H1 (cell line): Measurements from ENCODE around the gene SPSB3. TPM values are rescaled to one million over a fixed set of nuclear protein-coding genes. Genes with fewer than 3 reads are reported as not detected.

Experiments
- CTCF ChIA-PET: fragments of 300-600 bp; sonication (Branson Sonifier 250); formaldehyde crosslinking; loops from one replicate; lab custom pipeline; 2021; ENCODE audit not compliant: partially characterized antibody; lab: Charles Lee
- POLR2A ChIA-PET: fragments of 300-600 bp; sonication (Branson Sonifier 250); formaldehyde crosslinking; loops from one replicate; lab custom pipeline; 2021; ENCODE audit warnings: inconsistent platforms; ENCODE audit not compliant: partially characterized antibody; lab: Charles Lee
- DNase-seq, 2 experiments: peaks; one replicate each; pipeline versions ENCODE4 v3.0.0 to v3.0.0-alpha.2; 2010 to 2022; ENCODE audit warnings: low spot score in 2 of 2, low read depth in 1 of 2, mixed read lengths in 1 of 2
- FAIRE-seq: peaks from 2 replicates; lab custom pipeline; 2011; peaks lifted over from hg19 to GRCh38; lab: Jason Lieb, UNC
- H2AFZ ChIP-seq: 2 replicates; pipeline ENCODE4 v1.8.1; 2012; ENCODE audit warnings: low read length, inconsistent platforms
- H2AK5ac ChIP-seq: 2 replicates; pipeline ENCODE4 v1.6.1; 2013; ENCODE audit warnings: low read depth, low read length
- H2BK120ac ChIP-seq: replicated peaks from 2 replicates; pipeline ENCODE3; 2013; ENCODE audit warnings: low read depth, low read length, inconsistent platforms
- H2BK12ac ChIP-seq: 2 replicates; pipeline ENCODE4 v1.6.1; 2013; ENCODE audit warnings: low read depth, low read length
- H2BK15ac ChIP-seq: 2 replicates; pipeline ENCODE4 v1.6.1; 2013; ENCODE audit warnings: low read length
- H2BK20ac ChIP-seq: 2 replicates; pipeline ENCODE4 v1.6.1; 2013; ENCODE audit warnings: low read length
- H2BK5ac ChIP-seq: 2 replicates; pipeline ENCODE4 v1.6.1; 2013; ENCODE audit warnings: low read depth, low read length
- H3K14ac ChIP-seq: 2 replicates; pipeline ENCODE4 v1.6.1; 2013; ENCODE audit warnings: inconsistent platforms; ENCODE audit not compliant: insufficient read length
- H3K18ac ChIP-seq: 2 replicates; pipeline ENCODE4 v1.6.1; 2013; ENCODE audit warnings: low read length; ENCODE audit errors: extremely low read depth
- H3K23ac ChIP-seq: 2 replicates; pipeline ENCODE4 v1.6.1; 2013; ENCODE audit warnings: inconsistent platforms; ENCODE audit not compliant: insufficient read length
- H3K23me2 ChIP-seq: 2 replicates; pipeline ENCODE4 v1.6.1; 2013; ENCODE audit warnings: low read depth, low read length
- H3K27ac ChIP-seq: 2 replicates; pipeline ENCODE4 v1.6.1; 2011; ENCODE audit warnings: low read depth, low read length, inconsistent platforms
- H3K27me3 ChIP-seq, 4 experiments: replicated peaks in 1 of 4; 1 replicate in 1 of 4; 2 replicates in 3 of 4; pipeline versions ENCODE4 v1.6.1 to v1.8.1; 2011 to 2013; ENCODE audit warnings: low read length in 3 of 4, mild to moderate bottlenecking in 3 of 4, inconsistent platforms in 2 of 4, mixed read lengths in 2 of 4, moderate library complexity in 1 of 4; ENCODE audit not compliant: control insufficient read depth in 3 of 4, insufficient read depth in 3 of 4; ENCODE audit errors: extremely low read depth in 1 of 4
- H3K36me3 ChIP-seq, 4 experiments: 2 replicates each; pipeline versions ENCODE4 v1.6.1 to v1.8.1; 2011 to 2013; ENCODE audit warnings: mild to moderate bottlenecking in 4 of 4, low read length in 3 of 4, moderate library complexity in 2 of 4, control low read depth in 1 of 4, inconsistent platforms in 1 of 4; ENCODE audit not compliant: insufficient read depth in 4 of 4, control insufficient read depth in 2 of 4
- H3K4ac ChIP-seq: replicated peaks from 2 replicates; pipeline ENCODE3; 2013; ENCODE audit warnings: low read length, low read depth, mixed read lengths, inconsistent platforms; ENCODE audit not compliant: insufficient read length
- H3K4me1 ChIP-seq, 4 experiments: replicated peaks in 1 of 4; 1 replicate in 1 of 4; 2 replicates in 3 of 4; pipeline versions ENCODE4 v1.6.1 to v1.8.1; 2011 to 2013; ENCODE audit warnings: low read length in 3 of 4, inconsistent platforms in 2 of 4, mixed read lengths in 1 of 4; ENCODE audit not compliant: insufficient read depth in 4 of 4, control insufficient read depth in 3 of 4
- H3K4me2 ChIP-seq, 2 experiments: 2 replicates each; pipeline versions ENCODE4 v1.6.1 to v1.8.1; 2011 to 2013; ENCODE audit warnings: low read depth in 2 of 2, low read length in 2 of 2, control low read depth in 1 of 2, inconsistent platforms in 1 of 2, mild to moderate bottlenecking in 1 of 2; ENCODE audit not compliant: insufficient read depth in 1 of 2
- H3K4me3 ChIP-seq, 4 experiments: fragments of 200-600, 300-600 bp in 1 of 4; sonication (generic), shearing (Covaris generic), sonication (Bioruptor Twin) in 1 of 4; 2 replicates each; pipeline versions ENCODE4 v1.5.1 to v1.8.1; 2011 to 2016; ENCODE audit warnings: low read length in 4 of 4, low read depth in 3 of 4, control low read depth in 2 of 4, inconsistent platforms in 2 of 4, mild to moderate bottlenecking in 2 of 4, mixed read lengths in 1 of 4, moderate library complexity in 1 of 4; ENCODE audit not compliant: insufficient read depth in 2 of 4; ENCODE audit errors: extremely low read depth in 1 of 4
- H3K56ac ChIP-seq: replicated peaks from 2 replicates; pipeline ENCODE3; 2013; ENCODE audit warnings: low read depth, mild to moderate bottlenecking, mixed read lengths, low read length, inconsistent platforms; ENCODE audit not compliant: insufficient read length
- H3K79me1 ChIP-seq: 2 replicates; pipeline ENCODE4 v1.6.1; 2013; ENCODE audit warnings: low read depth, low read length, control low read depth
- H3K79me2 ChIP-seq, 2 experiments: 2 replicates each; pipeline versions ENCODE4 v1.6.1 to v1.8.1; 2012 to 2013; ENCODE audit warnings: low read length in 2 of 2, mild to moderate bottlenecking in 2 of 2, inconsistent platforms in 1 of 2; ENCODE audit not compliant: insufficient read depth in 2 of 2, control insufficient read depth in 1 of 2
- H3K9ac ChIP-seq, 4 experiments: replicated peaks in 1 of 4; 1 replicate in 1 of 4; 2 replicates in 3 of 4; pipeline versions ENCODE4 v1.6.1 to v1.8.1; 2011 to 2013; ENCODE audit warnings: low read depth in 3 of 4, low read length in 3 of 4, control low read depth in 2 of 4, mild to moderate bottlenecking in 2 of 4, moderate library complexity in 2 of 4, inconsistent platforms in 1 of 4; ENCODE audit errors: extremely low read depth in 1 of 4
- H3K9me3 ChIP-seq, 2 experiments: 2 replicates each; pipeline versions ENCODE4 v1.6.1 to v1.8.1; 2012 to 2013; ENCODE audit warnings: mild to moderate bottlenecking in 2 of 2, moderate library complexity in 2 of 2, control low read depth in 1 of 2, inconsistent platforms in 1 of 2, low read depth in 1 of 2, low read length in 1 of 2, mixed read lengths in 1 of 2; ENCODE audit not compliant: insufficient read depth in 2 of 2
- H4K20me1 ChIP-seq, 2 experiments: replicated peaks in 1 of 2; 2 replicates each; pipeline versions ENCODE3 to v1.8.1; 2011 to 2013; ENCODE audit warnings: inconsistent platforms in 2 of 2, low read length in 2 of 2, mild to moderate bottlenecking in 1 of 2; ENCODE audit not compliant: insufficient read depth in 2 of 2, control insufficient read depth in 1 of 2
- H4K5ac ChIP-seq: 2 replicates; pipeline ENCODE4 v1.6.1; 2013; ENCODE audit warnings: low read length, low read depth, mixed read lengths, inconsistent platforms; ENCODE audit not compliant: insufficient read length
- H4K8ac ChIP-seq: 2 replicates; pipeline ENCODE4 v1.8.0; 2013; ENCODE audit warnings: mild to moderate bottlenecking, moderate library complexity, low read length, inconsistent platforms; ENCODE audit not compliant: insufficient read depth; ENCODE audit errors: extremely low read depth
- H4K91ac ChIP-seq: replicated peaks from 2 replicates; pipeline ENCODE3; 2013; ENCODE audit warnings: low read length, mixed read lengths, inconsistent platforms; ENCODE audit not compliant: insufficient read length
- CREB1 ChIP-seq: IDR thresholded peaks from 2 replicates; pipeline ENCODE4 v1.6.1; 2012; ENCODE audit warnings: inconsistent platforms
- HDAC2 ChIP-seq, 2 experiments: fragments of 300-600 bp in 1 of 2; sonication (generic) in 1 of 2; IDR thresholded peaks; 2 replicates each; pipeline ENCODE4 v1.6.1; 2011 to 2012; ENCODE audit warnings: low read depth in 2 of 2, low read length in 2 of 2, mild to moderate bottlenecking in 2 of 2, moderate library complexity in 2 of 2, borderline replicate concordance in 1 of 2, inconsistent platforms in 1 of 2
- JUN ChIP-seq: IDR thresholded peaks from 2 replicates; pipeline ENCODE4 v1.6.1; 2011; ENCODE audit warnings: low read depth, mild to moderate bottlenecking, improper control_type of control experiment, low read length
- JUND ChIP-seq: IDR thresholded peaks from 2 replicates; pipeline ENCODE4 v1.6.1; 2011; ENCODE audit warnings: mild to moderate bottlenecking, improper control_type of control experiment, low read length
- MAFK ChIP-seq: IDR thresholded peaks from 2 replicates; pipeline ENCODE4 v1.6.1; 2012; ENCODE audit warnings: low read depth, mild to moderate bottlenecking, improper control_type of control experiment, low read length
- POLR2A ChIP-seq, 2 experiments: IDR thresholded peaks; 1 replicate in 1 of 2; 2 replicates in 1 of 2; pipeline ENCODE4 v1.6.1; 2011; ENCODE audit warnings: low read depth in 2 of 2, low read length in 2 of 2, mild to moderate bottlenecking in 2 of 2; ENCODE audit errors: control extremely low read depth in 1 of 2
- TAF7 ChIP-seq: optimal IDR thresholded peaks from 2 replicates; pipeline ENCODE3; 2011; ENCODE audit warnings: low read depth, mild to moderate bottlenecking, inconsistent platforms, low read length, moderate library complexity, borderline replicate concordance
- WGBS, 2 experiments: shearing (Covaris generic) in 1 of 2; methylation state at CpG; one replicate each; pipeline versions ENCODE4 v1.1.6 to v1.1.7; 2013 to 2015; ENCODE audit warnings: low lambda C conversion rate in 2 of 2, mixed read lengths in 2 of 2, inconsistent platforms in 1 of 2, low coverage in 1 of 2, missing lambda C conversion rate in 1 of 2; ENCODE audit not compliant: insufficient replicate concordance in 2 of 2, insufficient coverage in 1 of 2, insufficient read length in 1 of 2; ENCODE audit errors: extremely low coverage in 1 of 2, missing lambda C conversion rate in 1 of 2; 5-methylcytosine and 5-hydroxymethylcytosine counted together
- polyA plus RNA-seq, 7 experiments: library from polyadenylated mRNA; depleted of rRNA in 3 of 7; stranded (reverse) in 5 of 7; unstranded in 2 of 7; fragments of >200 nt in 5 of 7; fragments of 200-250 nt in 2 of 7; gene quantifications; 1 replicate in 5 of 7; 2 replicates in 1 of 7; 4 replicates in 1 of 7; pipeline versions ENCODE4 v1.2.1 to v1.2.3, GENCODE V29; 2011 to 2013; ENCODE audit warnings: missing spikeins in 2 of 7, mixed read lengths in 2 of 7
- total RNA-seq: library from RNA; stranded (reverse); fragmentation: NEBNext Ultra II Directional; extraction: Animal tissue kit (Norgen Biotek cat#: 25700); gene quantifications from 2 replicates; pipeline ENCODE4 v1.2.1, GENCODE V29; 2021

SPSB3 gene
- total and polyA plus RNA-seq, 2 of the 8 experiments (the other 6 are each of a cell fraction or from before 2014, with no cell fraction given): 22.5 to 37.8 TPM

DNA sequence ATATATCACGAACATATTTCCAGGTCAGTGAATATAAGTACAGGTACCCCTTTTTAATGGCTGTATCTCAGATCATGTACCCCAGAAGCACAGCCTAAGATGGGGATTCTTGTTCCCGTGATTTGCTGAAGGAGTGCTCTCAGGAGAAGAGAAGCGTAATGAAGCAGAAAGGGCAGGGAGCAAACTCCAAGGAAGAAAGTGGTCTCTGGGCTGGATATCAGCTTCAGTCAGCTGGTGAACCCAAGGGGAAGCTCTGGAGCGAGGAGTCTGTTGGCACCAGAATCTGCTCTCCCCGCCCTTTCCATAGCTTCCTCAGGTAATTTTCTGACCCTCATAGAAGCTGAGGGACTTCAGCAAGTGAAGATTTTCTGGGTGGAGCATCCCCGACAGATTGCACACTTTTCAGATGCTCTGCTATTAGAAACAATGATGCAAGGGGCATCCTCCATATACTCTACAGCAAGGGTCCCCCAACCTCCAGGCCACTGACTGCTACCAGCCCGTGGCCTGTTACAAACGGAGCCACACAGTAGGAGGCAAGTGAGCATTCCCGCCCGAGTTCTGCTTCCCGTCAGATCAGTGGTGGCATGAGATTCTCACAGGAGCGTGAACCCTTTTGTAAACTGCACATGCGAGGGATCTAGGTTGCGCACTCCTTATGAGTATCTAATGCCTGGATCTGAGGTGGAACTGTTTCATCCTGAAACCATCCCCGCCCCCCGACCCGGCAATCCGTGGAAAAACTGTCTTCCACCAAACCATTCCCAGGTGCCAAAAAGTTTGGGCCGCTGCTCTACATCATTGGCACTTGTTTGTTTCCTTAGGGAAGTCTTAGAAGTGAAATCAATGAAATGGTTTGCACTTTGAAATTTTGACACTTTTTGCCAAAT, 49.1 kb upstream of the SPSB3 start:
- Histone ChIP-seq H3K9ac (no peak overlapping the region), H4K91ac (no peak overlapping the region), H3K23ac (no peak overlapping the region), H3K4me1 (peaks cover 0 to 4% (median 0%) of the 10 kb centered on the region in 4 experiments; a peak in 3 of 7 replicates), H2BK120ac (no peak overlapping the region), H2BK5ac (no peak overlapping the region), H3K27ac (no peak overlapping the region), H3K79me2 (peaks cover 0 to 20% of the 10 kb centered on the region in 2 experiments; a peak in 2 of 4 replicates), H2BK15ac (no peak overlapping the region), H3K27me3 (no peaks in the 10 kb centered on the region; a peak in 1 of 7 replicates), H3K4ac (no peak overlapping the region), H3K18ac (no peak overlapping the region), H4K8ac (no peak overlapping the region), H4K20me1 (peaks cover 0 to 2% of the 10 kb centered on the region in 2 experiments), H3K36me3 (no peaks in the 10 kb centered on the region), H2BK20ac (no peak overlapping the region), H4K5ac (no peak overlapping the region), H3K23me2 (no peaks in the 10 kb centered on the region; the same call in 1 of the 2 replicates), H3K79me1 (peaks cover 6% of the 10 kb centered on the region), H3K14ac (no peak overlapping the region), H3K4me2 (no peak overlapping the region), H3K4me3 (no peak overlapping the region), H2AK5ac (no peak overlapping the region), H2BK12ac (no peak overlapping the region), H3K56ac (no peak overlapping the region), H2AFZ (no peak overlapping the region), H3K9me3 (no peaks in the 10 kb centered on the region)
- ChIA-PET POLR2A (no interaction called here), CTCF (interaction anchor here (0.6 to 1.6 kb wide), 3 partner anchors 10 to 121 kb away, joined by 3 read pairs; partner anchors contain the start of genes NUBP2 and SPSB3)
- FAIRE-seq: no peak
- no peak for DNase-seq
- whole genome bisulfite sequencing, 2 experiments: 83% methylated on average over 19 of the region's 19 CpGs; no CpG with 5 or more reads in 1 of the 2 experiments
- TF ChIP-seq CREB1: no peak
- TF ChIP-seq JUND: no peak
- no peak for TF ChIP-seq JUN
- no peak for TF ChIP-seq TAF7
- no peak for TF ChIP-seq HDAC2 (IDR thresholded peaks at IDR 0.05; ENCODE audit: borderline replicate concordance in 1 of 2, low read depth in 2 of 2, low read length in 2 of 2)
- TF ChIP-seq MAFK: no peak
- no peak for TF ChIP-seq POLR2A (IDR thresholded peaks at IDR 0.05; ENCODE audit: control extremely low read depth in 1 of 2, low read depth in 2 of 2, low read length in 2 of 2)
